WTC11 (cell line): ENCODE results near the gene PRKD1. TPM values are rescaled to one million over a fixed set of nuclear protein-coding genes. Genes with fewer than 3 reads are reported as not detected.

Experiments
- ATAC-seq: fragments of 200-7000 bp; cut with Tn5 transposase; 2 replicates; pipeline ENCODE4 v1.10.0; 2021; ENCODE audit warnings: mild to moderate bottlenecking, moderate library complexity
- CTCF ChIA-PET: fragments of 300-600 bp; sonication (Branson Sonifier 250); formaldehyde crosslinking; loops from one replicate; lab custom pipeline; 2021; ENCODE audit warnings: antibody characterized with exemption; lab: Charles Lee
- POLR2A ChIA-PET: fragments of 350-600 bp; sonication (Branson Sonifier 250); formaldehyde crosslinking; loops from one replicate; lab custom pipeline; 2021; ENCODE audit warnings: antibody characterized with exemption; lab: Charles Lee
- DNase-seq: peaks from one replicate; pipeline ENCODE4 v3.0.0; 2021; ENCODE audit warnings: low spot score
- H3K27ac Mint-ChIP-seq: 2 replicates; pipeline ENCODE4 v1.8.0; 2021; ENCODE audit warnings: mixed read lengths
- H3K27me3 Mint-ChIP-seq: 2 replicates; pipeline ENCODE4 v1.8.0; 2021; ENCODE audit warnings: low read depth, mild to moderate bottlenecking, moderate library complexity, mixed read lengths
- H3K36me3 Mint-ChIP-seq: 2 replicates; pipeline ENCODE4 v1.8.0; 2021; ENCODE audit warnings: mixed read lengths
- H3K4me1 Mint-ChIP-seq: 2 replicates; pipeline ENCODE4 v1.8.0; 2022; ENCODE audit warnings: mixed read lengths
- H3K4me3 Mint-ChIP-seq: 2 replicates; pipeline ENCODE4 v1.8.0; 2021; ENCODE audit warnings: mild to moderate bottlenecking, moderate library complexity, mixed read lengths
- H3K9me3 Mint-ChIP-seq: 2 replicates; pipeline ENCODE4 v1.8.0; 2021; ENCODE audit warnings: mixed read lengths
- ATF1 ChIP-seq: sonication (generic); formaldehyde crosslinking; IDR thresholded peaks from 2 replicates; pipeline ENCODE4 v1.8.1; 2023; ENCODE audit warnings: mild to moderate bottlenecking, moderate library complexity, missing genetic modification reagents
- CREM ChIP-seq: sonication (generic); formaldehyde crosslinking; IDR thresholded peaks from 2 replicates; pipeline ENCODE4 v1.8.1; 2022; ENCODE audit warnings: mild to moderate bottlenecking, missing genetic modification reagents, moderate library complexity
- CTCF ChIP-seq: fragments of 200-600 bp; IDR thresholded peaks from 2 replicates; pipeline ENCODE4 v1.8.0; 2022; ENCODE audit warnings: antibody characterized with exemption
- E2F5 ChIP-seq: sonication (generic); formaldehyde crosslinking; IDR thresholded peaks from 2 replicates; pipeline ENCODE4 v1.8.1; 2022; ENCODE audit warnings: mild to moderate bottlenecking, moderate library complexity, missing genetic modification reagents
- ELF4 ChIP-seq: sonication (generic); formaldehyde crosslinking; IDR thresholded peaks from 2 replicates; pipeline ENCODE4 v1.8.1; 2022; ENCODE audit warnings: low read depth, mild to moderate bottlenecking, moderate library complexity, missing genetic modification reagents
- GRHL2 ChIP-seq: fragments of 250-450 bp; sonication (Bioruptor Pico); IDR thresholded peaks from 2 replicates; pipeline ENCODE4 v1.8.0; 2022; ENCODE audit warnings: mild to moderate bottlenecking, moderate library complexity; ENCODE audit not compliant: insufficient replicate concordance, severe bottlenecking
- GTF2I ChIP-seq: fragments of 250-450 bp; sonication (Bioruptor Pico); conservative IDR thresholded peaks from 2 replicates; pipeline ENCODE4 v1.4.0; 2021; ENCODE audit warnings: mild to moderate bottlenecking
- JAZF1 ChIP-seq: fragments of 250-450 bp; sonication (Bioruptor Pico); IDR thresholded peaks from 2 replicates; pipeline ENCODE4 v1.9.0; 2021; ENCODE audit warnings: moderate library complexity, mild to moderate bottlenecking, inconsistent platforms
- KAT7 ChIP-seq: sonication (generic); formaldehyde crosslinking; IDR thresholded peaks from 2 replicates; pipeline ENCODE4 v1.8.1; 2023; ENCODE audit warnings: missing genetic modification reagents, mild to moderate bottlenecking, borderline replicate concordance
- MYBL2 ChIP-seq: sonication (generic); formaldehyde crosslinking; IDR thresholded peaks from 2 replicates; pipeline ENCODE4 v1.8.1; 2023; ENCODE audit warnings: mild to moderate bottlenecking, moderate library complexity, missing genetic modification reagents
- PRRX2 ChIP-seq: fragments of 250-450 bp; sonication (Bioruptor Pico); IDR thresholded peaks from 2 replicates; pipeline ENCODE4 v1.8.0; 2021; ENCODE audit warnings: mild to moderate bottlenecking
- SOX15 ChIP-seq: fragments of 250-450 bp; sonication (Bioruptor Pico); IDR thresholded peaks from 2 replicates; pipeline ENCODE4 v1.9.0; 2021; ENCODE audit warnings: mild to moderate bottlenecking
- ZNF219 ChIP-seq: sonication (generic); formaldehyde crosslinking; IDR thresholded peaks from 2 replicates; pipeline ENCODE4 v1.8.0; 2023; ENCODE audit warnings: missing genetic modification reagents, mild to moderate bottlenecking, borderline replicate concordance
- ZNF232 ChIP-seq: sonication (generic); formaldehyde crosslinking; IDR thresholded peaks from 2 replicates; pipeline ENCODE4 v1.8.0; 2022; ENCODE audit warnings: mild to moderate bottlenecking, missing genetic modification reagents
- ZNF512 ChIP-seq: sonication (generic); formaldehyde crosslinking; IDR thresholded peaks from 2 replicates; pipeline ENCODE4 v1.8.1; 2022; ENCODE audit warnings: missing genetic modification reagents, borderline replicate concordance
- ZNF532 ChIP-seq: fragments of 250-450 bp; sonication (Bioruptor Pico); IDR thresholded peaks from 2 replicates; pipeline ENCODE4 v1.9.0; 2021; ENCODE audit warnings: mild to moderate bottlenecking, borderline replicate concordance
- total RNA-seq: library from RNA; stranded (reverse); gene quantifications from 3 replicates; pipeline ENCODE4 v1.2.3, GENCODE V29; 2021
- TF ChIP-seq, protein P1 (sequence below): sonication (generic); formaldehyde crosslinking; conservative IDR thresholded peaks from 2 replicates; pipeline ENCODE4 v1.8.1; 2023; ENCODE audit warnings: mild to moderate bottlenecking, low read depth, missing genetic modification reagents, moderate library complexity
- TF ChIP-seq, protein P2 (sequence below): fragments of 250-450 bp; sonication (Bioruptor Pico); IDR thresholded peaks from 2 replicates; pipeline ENCODE4 v1.9.0; 2021; ENCODE audit warnings: moderate library complexity, mild to moderate bottlenecking, inconsistent platforms, borderline replicate concordance

The PRKD1 gene
- total RNA-seq, 1 experiment from 2014 or later: 7.6 TPM

- ATAC-seq (no peak), DNase-seq (no peak)
- no peak for TF ChIP-seq GTF2I (CRISPR knock-in tag)
- TF ChIP-seq ZNF219: no peak
- no peak for TF ChIP-seq ZNF232 (CRISPR knock-in tag)
- TF ChIP-seq CTCF: no peak
- TF ChIP-seq, protein P1, sequence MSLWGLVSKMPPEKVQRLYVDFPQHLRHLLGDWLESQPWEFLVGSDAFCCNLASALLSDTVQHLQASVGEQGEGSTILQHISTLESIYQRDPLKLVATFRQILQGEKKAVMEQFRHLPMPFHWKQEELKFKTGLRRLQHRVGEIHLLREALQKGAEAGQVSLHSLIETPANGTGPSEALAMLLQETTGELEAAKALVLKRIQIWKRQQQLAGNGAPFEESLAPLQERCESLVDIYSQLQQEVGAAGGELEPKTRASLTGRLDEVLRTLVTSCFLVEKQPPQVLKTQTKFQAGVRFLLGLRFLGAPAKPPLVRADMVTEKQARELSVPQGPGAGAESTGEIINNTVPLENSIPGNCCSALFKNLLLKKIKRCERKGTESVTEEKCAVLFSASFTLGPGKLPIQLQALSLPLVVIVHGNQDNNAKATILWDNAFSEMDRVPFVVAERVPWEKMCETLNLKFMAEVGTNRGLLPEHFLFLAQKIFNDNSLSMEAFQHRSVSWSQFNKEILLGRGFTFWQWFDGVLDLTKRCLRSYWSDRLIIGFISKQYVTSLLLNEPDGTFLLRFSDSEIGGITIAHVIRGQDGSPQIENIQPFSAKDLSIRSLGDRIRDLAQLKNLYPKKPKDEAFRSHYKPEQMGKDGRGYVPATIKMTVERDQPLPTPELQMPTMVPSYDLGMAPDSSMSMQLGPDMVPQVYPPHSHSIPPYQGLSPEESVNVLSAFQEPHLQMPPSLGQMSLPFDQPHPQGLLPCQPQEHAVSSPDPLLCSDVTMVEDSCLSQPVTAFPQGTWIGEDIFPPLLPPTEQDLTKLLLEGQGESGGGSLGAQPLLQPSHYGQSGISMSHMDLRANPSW (CRISPR knock-in tag): no peak
- TF ChIP-seq PRRX2 (CRISPR knock-in tag): no peak
- no peak for TF ChIP-seq E2F5 (CRISPR knock-in tag)
- no peak for TF ChIP-seq SOX15 (CRISPR knock-in tag)
- H3K36me3 Mint-ChIP-seq: peaks cover 15% of the 10 kb centered on the region
- CTCF ChIA-PET: interaction anchor here (0.9 to 1.2 kb wide), 2 partner anchors 368 to 437 kb away, joined by 3 read pairs; no protein-coding TSS in a partner anchor
- no peaks in the 10 kb centered on the region for H3K4me1 Mint-ChIP-seq
- peaks cover 31% of the 10 kb centered on the region for H3K9me3 Mint-ChIP-seq
- H3K4me3 Mint-ChIP-seq: no peak overlapping the region
- POLR2A ChIA-PET: no interaction called here
- no peak overlapping the region for H3K27ac Mint-ChIP-seq
- no peaks in the 10 kb centered on the region for H3K27me3 Mint-ChIP-seq
Observed at GRCh38 chr14:29847056-29847380, 80.6 kb downstream of the PRKD1 start.

GRCh38 chr14:29846339-29847055 lies 81.2 kb downstream of the PRKD1 start:
- TF ChIP-seq JAZF1 (CRISPR knock-in tag) (no peak), KAT7 (CRISPR knock-in tag) (no peak), GRHL2 (CRISPR knock-in tag) (no peak), CREM (CRISPR knock-in tag) (no peak), ZNF532 (CRISPR knock-in tag) (no peak), ATF1 (CRISPR knock-in tag) (no peak), ZNF512 (CRISPR knock-in tag) (no peak), ELF4 (no peak), MYBL2 (CRISPR knock-in tag) (no peak)
- TF ChIP-seq, protein P2, sequence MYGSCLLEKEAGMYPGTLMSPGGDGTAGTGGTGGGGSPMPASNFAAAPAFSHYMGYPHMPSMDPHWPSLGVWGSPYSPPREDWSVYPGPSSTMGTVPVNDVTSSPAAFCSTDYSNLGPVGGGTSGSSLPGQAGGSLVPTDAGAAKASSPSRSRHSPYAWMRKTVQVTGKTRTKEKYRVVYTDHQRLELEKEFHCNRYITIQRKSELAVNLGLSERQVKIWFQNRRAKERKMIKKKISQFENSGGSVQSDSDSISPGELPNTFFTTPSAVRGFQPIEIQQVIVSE: no peak
- no peak overlapping the region for H3K27ac Mint-ChIP-seq
- peaks cover 13% of the 10 kb centered on the region for H3K36me3 Mint-ChIP-seq
- no peak for DNase-seq
- no peaks in the 10 kb centered on the region for H3K4me1 Mint-ChIP-seq
- no peak overlapping the region for H3K4me3 Mint-ChIP-seq
- no peak for ATAC-seq
- ChIA-PET CTCF (interaction anchor here (0.9 to 1.2 kb wide), 2 partner anchors 368 to 438 kb away, joined by 3 read pairs; no protein-coding TSS in a partner anchor), POLR2A (no interaction called here)
- H3K27me3 Mint-ChIP-seq: no peaks in the 10 kb centered on the region
- peaks cover 28% of the 10 kb centered on the region for H3K9me3 Mint-ChIP-seq
